GM12878 (cell line): Measurements from ENCODE around the gene BMP7. TPM values are rescaled to one million over a fixed set of nuclear protein-coding genes. Genes with fewer than 3 reads are reported as not detected.

Experiments
- ATAC-seq: fragments of 200-7000 bp; cut with Tn5 transposase; 3 replicates; pipeline ENCODE4 v1.9.1; 2020; ENCODE audit warnings: mild to moderate bottlenecking, moderate library complexity
- BruUV-seq: library from RNA; stranded (reverse); fragments of 400-500 nt; replicated peaks from 2 replicates; lab custom pipeline; 2021; lab: Mats Ljungman, UMichigan
- CTCF ChIA-PET: fragments of 300-600 bp; sonication (Branson Sonifier 250); formaldehyde crosslinking; extraction: SDS; loops from one replicate; lab custom pipeline; 2021; ENCODE audit warnings: inconsistent platforms; lab: Yijun Ruan, JAX
- POLR2A ChIA-PET: fragments of 350-600 bp; formaldehyde crosslinking; extraction: SDS; loops from one replicate; lab custom pipeline; 2021; ENCODE audit warnings: inconsistent platforms; lab: Charles Lee
- RAD21 ChIA-PET: fragments of 300-600 bp; sonication (Branson Sonifier 250); formaldehyde crosslinking; loops from one replicate; lab custom pipeline; 2023; ENCODE audit warnings: antibody characterized with exemption; ENCODE audit not compliant: unreplicated experiment; lab: Charles Lee
- SMC1A ChIA-PET: fragments of 300-600 bp; sonication (Branson Sonifier 250); formaldehyde crosslinking; loops from one replicate; lab custom pipeline; 2023; ENCODE audit not compliant: unreplicated experiment, uncharacterized antibody; lab: Charles Lee
- DNase-seq: peaks from one replicate; pipeline ENCODE4 v3.0.0-alpha.2; 2011; ENCODE audit warnings: low read depth, low spot score
- FAIRE-seq: peaks from 3 replicates; lab custom pipeline; 2011; peaks lifted over from hg19 to GRCh38; lab: Jason Lieb, UNC
- H2AFZ ChIP-seq: 2 replicates; pipeline ENCODE4 v1.6.0; 2011; ENCODE audit warnings: low read depth, low read length, control low read depth; ENCODE audit not compliant: control insufficient read depth
- H3K27ac ChIP-seq: 2 replicates; pipeline ENCODE4 v1.5.1; 2011; ENCODE audit warnings: control low read depth; ENCODE audit not compliant: control insufficient read depth, insufficient read depth
- H3K27me3 ChIP-seq, 2 experiments: replicated peaks in 1 of 2; 2 replicates each; pipeline versions ENCODE4 v1.6.0 to v1.6.1; 2011; ENCODE audit warnings: low read length in 1 of 2; ENCODE audit not compliant: control insufficient read depth in 2 of 2, insufficient read depth in 2 of 2
- H3K36me3 ChIP-seq, 2 experiments: 2 replicates each; pipeline ENCODE4 v1.5.1; 2011; ENCODE audit warnings: low read length in 1 of 2; ENCODE audit not compliant: control insufficient read depth in 2 of 2, insufficient read depth in 2 of 2
- H3K4me1 ChIP-seq: 2 replicates; pipeline ENCODE4 v1.6.1; 2011; ENCODE audit warnings: mild to moderate bottlenecking, low read length, moderate library complexity, mixed read lengths; ENCODE audit not compliant: control insufficient read depth, insufficient read depth
- H3K4me2 ChIP-seq: 2 replicates; pipeline ENCODE4 v1.6.0; 2011; ENCODE audit warnings: control low read depth; ENCODE audit not compliant: control insufficient read depth, insufficient read depth
- H3K4me3 ChIP-seq: fragments of 200-600 bp; sonication (generic); 2 replicates; pipeline ENCODE4 v1.5.1; 2016
- H3K79me2 ChIP-seq: 2 replicates; pipeline ENCODE4 v1.6.0; 2011; ENCODE audit warnings: low read length; ENCODE audit not compliant: control insufficient read depth, insufficient read depth
- H3K9ac ChIP-seq: 2 replicates; pipeline ENCODE4 v1.8.0; 2011; ENCODE audit warnings: low read length, control low read depth, mixed read lengths; ENCODE audit not compliant: control insufficient read depth, insufficient read depth
- H3K9me3 ChIP-seq: replicated peaks from 3 replicates; pipeline ENCODE4 v1.5.1; 2011; ENCODE audit warnings: mild to moderate bottlenecking, low read length; ENCODE audit not compliant: control insufficient read depth, insufficient read depth
- H4K20me1 ChIP-seq: 2 replicates; pipeline ENCODE4 v1.6.0; 2011; ENCODE audit not compliant: control insufficient read depth, insufficient read depth
- BRCA1 ChIP-seq: IDR thresholded peaks from 2 replicates; pipeline ENCODE4 v1.6.1; 2011; ENCODE audit warnings: low read depth, low read length, improper control_type of control experiment
- CBFB ChIP-seq: IDR thresholded peaks from 2 replicates; pipeline ENCODE4 v1.6.1; 2016; ENCODE audit warnings: antibody characterized with exemption, low read depth
- KAT2A ChIP-seq: conservative IDR thresholded peaks from 2 replicates; pipeline ENCODE4 v1.6.1; 2011; ENCODE audit warnings: low read depth, low read length; ENCODE audit not compliant: control insufficient read depth
- KLF5 ChIP-seq: fragments of 450-650 bp; IDR thresholded peaks from 2 replicates; pipeline ENCODE4 v1.6.1; 2014; ENCODE audit warnings: mild to moderate bottlenecking; ENCODE audit not compliant: partially characterized antibody
- NFIC ChIP-seq: IDR thresholded peaks from 2 replicates; pipeline ENCODE4 v1.6.1; 2012; ENCODE audit warnings: low read depth, mild to moderate bottlenecking, inconsistent platforms, low read length, moderate library complexity
- NFYA ChIP-seq: IDR thresholded peaks from 2 replicates; pipeline ENCODE4 v1.6.1; 2011; ENCODE audit warnings: low read depth, mild to moderate bottlenecking, low read length, improper control_type of control experiment, borderline replicate concordance
- NR2C2 ChIP-seq: IDR thresholded peaks from 2 replicates; pipeline ENCODE4 v1.6.1; 2011; ENCODE audit warnings: borderline replicate concordance, low read depth; ENCODE audit not compliant: control insufficient read depth, insufficient read length
- PAX5 ChIP-seq: IDR thresholded peaks from 2 replicates; pipeline ENCODE4 v1.6.1; 2011; ENCODE audit warnings: low read depth, low read length, borderline replicate concordance
- POU2F2 ChIP-seq: IDR thresholded peaks from 3 replicates; pipeline ENCODE4 v1.6.1; 2011; ENCODE audit warnings: low read depth, mild to moderate bottlenecking, low read length, borderline replicate concordance
- SMAD5 ChIP-seq: IDR thresholded peaks from 2 replicates; pipeline ENCODE4 v1.6.1; 2016; ENCODE audit warnings: antibody characterized with exemption, low read depth
- SREBF2 ChIP-seq: IDR thresholded peaks from 2 replicates; pipeline ENCODE4 v1.6.1; 2012; ENCODE audit warnings: mild to moderate bottlenecking, low read length
- YBX1 ChIP-seq: fragments of 450-650 bp; IDR thresholded peaks from 2 replicates; pipeline ENCODE4 v1.6.1; 2016; ENCODE audit warnings: antibody characterized with exemption
- ZBED1 ChIP-seq: IDR thresholded peaks from 2 replicates; pipeline ENCODE4 v1.6.1; 2016; ENCODE audit warnings: borderline replicate concordance
- ZNF24 ChIP-seq: fragments of 450-650 bp; IDR thresholded peaks from 2 replicates; pipeline ENCODE4 v1.6.1; 2017; ENCODE audit warnings: antibody characterized with exemption, mild to moderate bottlenecking
- WGBS: methylation state at CpG from one replicate; pipeline ENCODE4 v1.1.6; 2016; ENCODE audit warnings: low lambda C conversion rate; ENCODE audit not compliant: insufficient replicate concordance, insufficient coverage; ENCODE audit errors: missing lambda C conversion rate; 5-methylcytosine and 5-hydroxymethylcytosine counted together
- in situ Hi-C: fragments of 300-500 bp; cut with MboI; formaldehyde crosslinking; loops from 9 replicates; pipeline ENCODE4 v1.14.3; 2018; ENCODE audit warnings: mixed read lengths
- intact Hi-C: fragments of 100-400 bp; cut with micrococcal nuclease; formaldehyde crosslinking; loops from one replicate; pipeline ENCODE4 v1.14.2; 2022; ENCODE audit not compliant: unreplicated experiment
- polyA plus RNA-seq, 11 experiments: library from polyadenylated mRNA; depleted of rRNA in 4 of 11; unstranded in 6 of 11; stranded (reverse) in 5 of 11; fragments of >200 nt; fragmentation: Nextera tagmentation in 4 of 11; fragmentation: Illumina TruSeq in 1 of 11; extraction: Ambion mirVana in 4 of 11; extraction: Trizol in 1 of 11; gene quantifications; 1 replicate in 1 of 11; 2 replicates in 10 of 11; pipeline versions ENCODE4 v1.2.1 to v1.2.3, GENCODE V29; 2011 to 2016; ENCODE audit warnings: inconsistent platforms in 2 of 11, missing spikeins in 2 of 11, low read depth in 1 of 11
- total RNA-seq, 4 experiments: library from RNA; depleted of rRNA in 3 of 4; stranded (reverse); fragments of >200 nt in 3 of 4; fragmentation: Illumina TruSeq in 1 of 4; extraction: Trizol in 1 of 4; gene quantifications; 2 replicates each; pipeline versions ENCODE4 v1.2.1 to v1.2.3, GENCODE V29; 2013 to 2021
- TF ChIP-seq, protein P1 (sequence below): fragments of 450-650 bp; formaldehyde crosslinking; IDR thresholded peaks from 2 replicates; pipeline ENCODE4 v1.4.0; 2022; ENCODE audit warnings: mild to moderate bottlenecking, moderate library complexity
- TF ChIP-seq, protein P2 (sequence below): fragments of 450-650 bp; IDR thresholded peaks from 2 replicates; pipeline ENCODE4 v1.6.1; 2017; ENCODE audit warnings: antibody characterized with exemption, mild to moderate bottlenecking, moderate library complexity
- TF ChIP-seq, protein P3 (sequence below): fragments of 450-650 bp; IDR thresholded peaks from 2 replicates; pipeline ENCODE4 v1.6.1; 2014; ENCODE audit warnings: mild to moderate bottlenecking

Gene BMP7
- total and polyA plus RNA-seq, 10 of the 15 experiments (the other 5 are each of a cell fraction or from before 2014, with no cell fraction given), result 0.18 to 0.51 (median 0.28) TPM; not detected in 7

DNA sequence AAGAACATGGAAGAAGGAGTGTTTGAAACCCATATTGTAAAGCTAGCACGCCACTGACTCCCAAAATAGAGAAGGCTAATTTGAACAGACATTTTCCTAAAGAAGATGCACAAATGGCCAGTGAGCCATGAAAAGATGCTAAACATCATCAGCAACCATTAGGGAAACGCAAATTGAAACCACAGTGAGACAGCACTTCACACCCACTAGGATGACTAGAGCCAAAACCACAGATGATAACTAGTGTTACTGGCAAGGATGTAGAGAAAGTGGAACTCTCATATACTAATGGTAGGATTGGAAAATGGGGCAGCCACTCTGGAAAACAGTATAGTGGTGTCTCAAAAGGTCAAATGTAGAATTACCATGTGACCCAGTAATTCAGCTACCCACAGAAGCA, 58.2 kb downstream of the BMP7 start:
- FAIRE-seq (no peak), ATAC-seq (no peak), DNase-seq (no peak)
- H4K20me1 ChIP-seq, result no peaks in the 10 kb centered on the region
- H3K4me1 ChIP-seq, result no peaks in the 10 kb centered on the region
- ChIA-PET CTCF (no interaction called here), RAD21 (no interaction called here), POLR2A (no interaction called here), SMC1A (no interaction called here)
- H3K27me3 ChIP-seq, result no peaks in the 10 kb centered on the region; a peak in 1 of 4 replicates
- H3K36me3 ChIP-seq, result no peaks in the 10 kb centered on the region; a peak in 1 of 4 replicates
- no peak overlapping the region for H3K4me2 ChIP-seq
- H2AFZ ChIP-seq, result no peak overlapping the region
- in situ Hi-C loops, result no loop called here
- intact Hi-C loops, result no loop called here
- 0% methylated on average over 2 of the region's 2 CpGs for WGBS
- no peak overlapping the region for H3K9ac ChIP-seq
- H3K79me2 ChIP-seq, result no peaks in the 10 kb centered on the region
- BruUV-seq, result no TSS peak
- H3K27ac ChIP-seq, result no peak overlapping the region
- no peaks in the 10 kb centered on the region; the same call in 2 of the 3 replicates for H3K9me3 ChIP-seq
- H3K4me3 ChIP-seq, result no peak overlapping the region
- TF ChIP-seq NFYA (no peak), NFIC (no peak), KLF5 (no peak), BRCA1 (no peak), PAX5 (no peak), ZNF24 (no peak), YBX1 (no peak), SREBF2 (no peak), SMAD5 (no peak), KAT2A (no peak), NR2C2 (no peak), CBFB (no peak), POU2F2 (no peak), ZBED1 (no peak)
- TF ChIP-seq, protein P1, sequence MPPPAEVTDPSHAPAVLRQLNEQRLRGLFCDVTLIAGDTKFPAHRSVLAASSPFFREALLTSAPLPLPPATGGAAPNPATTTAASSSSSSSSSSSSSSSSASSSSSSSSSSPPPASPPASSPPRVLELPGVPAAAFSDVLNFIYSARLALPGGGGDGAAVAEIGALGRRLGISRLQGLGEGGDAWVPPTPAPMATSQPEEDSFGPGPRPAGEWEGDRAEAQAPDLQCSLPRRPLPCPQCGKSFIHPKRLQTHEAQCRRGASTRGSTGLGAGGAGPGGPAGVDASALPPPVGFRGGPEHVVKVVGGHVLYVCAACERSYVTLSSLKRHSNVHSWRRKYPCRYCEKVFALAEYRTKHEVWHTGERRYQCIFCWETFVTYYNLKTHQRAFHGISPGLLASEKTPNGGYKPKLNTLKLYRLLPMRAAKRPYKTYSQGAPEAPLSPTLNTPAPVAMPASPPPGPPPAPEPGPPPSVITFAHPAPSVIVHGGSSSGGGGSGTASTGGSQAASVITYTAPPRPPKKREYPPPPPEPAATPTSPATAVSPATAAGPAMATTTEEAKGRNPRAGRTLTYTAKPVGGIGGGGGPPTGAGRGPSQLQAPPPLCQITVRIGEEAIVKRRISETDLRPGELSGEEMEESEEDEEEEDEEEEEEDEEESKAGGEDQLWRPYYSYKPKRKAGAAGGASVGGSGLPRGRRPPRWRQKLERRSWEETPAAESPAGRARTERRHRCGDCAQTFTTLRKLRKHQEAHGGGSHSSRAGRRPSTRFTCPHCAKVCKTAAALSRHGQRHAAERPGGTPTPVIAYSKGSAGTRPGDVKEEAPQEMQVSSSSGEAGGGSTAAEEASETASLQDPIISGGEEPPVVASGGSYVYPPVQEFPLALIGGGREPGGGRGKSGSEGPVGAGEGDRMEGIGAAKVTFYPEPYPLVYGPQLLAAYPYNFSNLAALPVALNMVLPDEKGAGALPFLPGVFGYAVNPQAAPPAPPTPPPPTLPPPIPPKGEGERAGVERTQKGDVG, result no peak
- TF ChIP-seq, protein P2, sequence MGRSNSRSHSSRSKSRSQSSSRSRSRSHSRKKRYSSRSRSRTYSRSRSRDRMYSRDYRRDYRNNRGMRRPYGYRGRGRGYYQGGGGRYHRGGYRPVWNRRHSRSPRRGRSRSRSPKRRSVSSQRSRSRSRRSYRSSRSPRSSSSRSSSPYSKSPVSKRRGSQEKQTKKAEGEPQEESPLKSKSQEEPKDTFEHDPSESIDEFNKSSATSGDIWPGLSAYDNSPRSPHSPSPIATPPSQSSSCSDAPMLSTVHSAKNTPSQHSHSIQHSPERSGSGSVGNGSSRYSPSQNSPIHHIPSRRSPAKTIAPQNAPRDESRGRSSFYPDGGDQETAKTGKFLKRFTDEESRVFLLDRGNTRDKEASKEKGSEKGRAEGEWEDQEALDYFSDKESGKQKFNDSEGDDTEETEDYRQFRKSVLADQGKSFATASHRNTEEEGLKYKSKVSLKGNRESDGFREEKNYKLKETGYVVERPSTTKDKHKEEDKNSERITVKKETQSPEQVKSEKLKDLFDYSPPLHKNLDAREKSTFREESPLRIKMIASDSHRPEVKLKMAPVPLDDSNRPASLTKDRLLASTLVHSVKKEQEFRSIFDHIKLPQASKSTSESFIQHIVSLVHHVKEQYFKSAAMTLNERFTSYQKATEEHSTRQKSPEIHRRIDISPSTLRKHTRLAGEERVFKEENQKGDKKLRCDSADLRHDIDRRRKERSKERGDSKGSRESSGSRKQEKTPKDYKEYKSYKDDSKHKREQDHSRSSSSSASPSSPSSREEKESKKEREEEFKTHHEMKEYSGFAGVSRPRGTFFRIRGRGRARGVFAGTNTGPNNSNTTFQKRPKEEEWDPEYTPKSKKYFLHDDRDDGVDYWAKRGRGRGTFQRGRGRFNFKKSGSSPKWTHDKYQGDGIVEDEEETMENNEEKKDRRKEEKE, result no peak
- TF ChIP-seq, protein P3, sequence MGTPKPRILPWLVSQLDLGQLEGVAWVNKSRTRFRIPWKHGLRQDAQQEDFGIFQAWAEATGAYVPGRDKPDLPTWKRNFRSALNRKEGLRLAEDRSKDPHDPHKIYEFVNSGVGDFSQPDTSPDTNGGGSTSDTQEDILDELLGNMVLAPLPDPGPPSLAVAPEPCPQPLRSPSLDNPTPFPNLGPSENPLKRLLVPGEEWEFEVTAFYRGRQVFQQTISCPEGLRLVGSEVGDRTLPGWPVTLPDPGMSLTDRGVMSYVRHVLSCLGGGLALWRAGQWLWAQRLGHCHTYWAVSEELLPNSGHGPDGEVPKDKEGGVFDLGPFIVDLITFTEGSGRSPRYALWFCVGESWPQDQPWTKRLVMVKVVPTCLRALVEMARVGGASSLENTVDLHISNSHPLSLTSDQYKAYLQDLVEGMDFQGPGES, result no peak
